Tibial artery (tissue), 4 donors: ENCODE data around the gene PLP2.

Experiments
- DNase-seq, 2 donors: peaks; one replicate each; pipeline ENCODE4 v3.0.0-alpha.2; 2019
- H3K27ac ChIP-seq, 2 donors: fragments of 200-600 bp; sonication (generic) in 1 of 2; 1 replicate in 1 of 2; 2 replicates in 1 of 2; pipeline ENCODE4 v1.5.1; 2018 to 2019; ENCODE audit warnings: mild to moderate bottlenecking in 1 of 2
- H3K27me3 ChIP-seq, 2 donors: fragments of 200-600 bp; sonication (generic) in 1 of 2; one replicate each; pipeline versions ENCODE4 v1.5.1 to v1.6.0; 2016 to 2019
- H3K36me3 ChIP-seq, 3 donors: fragments of 200-600 bp; sonication (generic) in 2 of 3; one replicate each; pipeline ENCODE4 v1.5.1; 2016 to 2019; ENCODE audit warnings: mild to moderate bottlenecking in 2 of 3
- H3K4me1 ChIP-seq, 4 donors: fragments of 200-600 bp; sonication (generic) in 2 of 4; 1 replicate in 3 of 4; 2 replicates in 1 of 4; pipeline ENCODE4 v1.5.1; 2016 to 2019
- H3K4me3 ChIP-seq, 2 donors: fragments of 200-600 bp; sonication (generic) in 1 of 2; 1 replicate in 1 of 2; 2 replicates in 1 of 2; pipeline ENCODE4 v1.5.1; 2018 to 2019; ENCODE audit warnings: mild to moderate bottlenecking in 2 of 2
- H3K9me3 ChIP-seq, 3 donors: fragments of 200-600 bp; sonication (generic) in 1 of 3; one replicate each; pipeline ENCODE4 v1.5.1; 2016 to 2019
- intact Hi-C: fragments of 100-400 bp; cut with DNase I; formaldehyde crosslinking; loops from one replicate; pipeline ENCODE4 v1.15.0; 2023; ENCODE audit warnings: low total_unique reads
- TF ChIP-seq, protein P1 (sequence below), 2 experiments: fragments of 200-600 bp in 1 of 2; fragments of 450-650 bp in 1 of 2; IDR thresholded peaks; one replicate each; pipeline ENCODE4 v1.5.1; 2017 to 2019; ENCODE audit warnings: antibody characterized with exemption in 2 of 2, mild to moderate bottlenecking in 1 of 2, moderate library complexity in 1 of 2

Gene PLP2

DNA sequence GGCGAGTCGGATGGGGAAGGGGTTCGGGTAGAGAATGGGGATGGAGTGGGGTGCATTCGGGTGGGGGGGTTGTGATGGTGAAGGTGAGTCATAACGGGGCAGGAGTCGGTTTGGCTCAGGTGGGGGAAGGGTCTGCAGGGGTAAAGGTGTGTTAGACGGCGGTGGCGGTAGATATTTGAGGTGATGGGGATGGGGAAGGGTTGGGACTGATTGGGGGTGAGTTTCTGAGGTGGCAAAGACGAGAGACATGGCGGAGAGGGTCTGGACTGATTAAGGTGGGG is 27.6 kb downstream of the PLP2 start:
- DNase-seq, result no peak
- intact Hi-C loops, result no loop called here
- H3K27me3 ChIP-seq, result no peaks in the 10 kb centered on the region
- TF ChIP-seq, protein P1, sequence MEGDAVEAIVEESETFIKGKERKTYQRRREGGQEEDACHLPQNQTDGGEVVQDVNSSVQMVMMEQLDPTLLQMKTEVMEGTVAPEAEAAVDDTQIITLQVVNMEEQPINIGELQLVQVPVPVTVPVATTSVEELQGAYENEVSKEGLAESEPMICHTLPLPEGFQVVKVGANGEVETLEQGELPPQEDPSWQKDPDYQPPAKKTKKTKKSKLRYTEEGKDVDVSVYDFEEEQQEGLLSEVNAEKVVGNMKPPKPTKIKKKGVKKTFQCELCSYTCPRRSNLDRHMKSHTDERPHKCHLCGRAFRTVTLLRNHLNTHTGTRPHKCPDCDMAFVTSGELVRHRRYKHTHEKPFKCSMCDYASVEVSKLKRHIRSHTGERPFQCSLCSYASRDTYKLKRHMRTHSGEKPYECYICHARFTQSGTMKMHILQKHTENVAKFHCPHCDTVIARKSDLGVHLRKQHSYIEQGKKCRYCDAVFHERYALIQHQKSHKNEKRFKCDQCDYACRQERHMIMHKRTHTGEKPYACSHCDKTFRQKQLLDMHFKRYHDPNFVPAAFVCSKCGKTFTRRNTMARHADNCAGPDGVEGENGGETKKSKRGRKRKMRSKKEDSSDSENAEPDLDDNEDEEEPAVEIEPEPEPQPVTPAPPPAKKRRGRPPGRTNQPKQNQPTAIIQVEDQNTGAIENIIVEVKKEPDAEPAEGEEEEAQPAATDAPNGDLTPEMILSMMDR (IDR thresholded peaks at IDR 0.05), result no peak
- peaks cover 0 to 15% (median 8%) of the 10 kb centered on the region in 4 donors for H3K4me1 ChIP-seq
- peak overlapping the region in 1 of 2 donors; percentile 50 for H3K4me3 ChIP-seq
- peak overlapping the region in 1 of 2 donors; percentile 61 for H3K27ac ChIP-seq
- H3K9me3 ChIP-seq, result no peaks in the 10 kb centered on the region
- no peaks in the 10 kb centered on the region for H3K36me3 ChIP-seq

DNA sequence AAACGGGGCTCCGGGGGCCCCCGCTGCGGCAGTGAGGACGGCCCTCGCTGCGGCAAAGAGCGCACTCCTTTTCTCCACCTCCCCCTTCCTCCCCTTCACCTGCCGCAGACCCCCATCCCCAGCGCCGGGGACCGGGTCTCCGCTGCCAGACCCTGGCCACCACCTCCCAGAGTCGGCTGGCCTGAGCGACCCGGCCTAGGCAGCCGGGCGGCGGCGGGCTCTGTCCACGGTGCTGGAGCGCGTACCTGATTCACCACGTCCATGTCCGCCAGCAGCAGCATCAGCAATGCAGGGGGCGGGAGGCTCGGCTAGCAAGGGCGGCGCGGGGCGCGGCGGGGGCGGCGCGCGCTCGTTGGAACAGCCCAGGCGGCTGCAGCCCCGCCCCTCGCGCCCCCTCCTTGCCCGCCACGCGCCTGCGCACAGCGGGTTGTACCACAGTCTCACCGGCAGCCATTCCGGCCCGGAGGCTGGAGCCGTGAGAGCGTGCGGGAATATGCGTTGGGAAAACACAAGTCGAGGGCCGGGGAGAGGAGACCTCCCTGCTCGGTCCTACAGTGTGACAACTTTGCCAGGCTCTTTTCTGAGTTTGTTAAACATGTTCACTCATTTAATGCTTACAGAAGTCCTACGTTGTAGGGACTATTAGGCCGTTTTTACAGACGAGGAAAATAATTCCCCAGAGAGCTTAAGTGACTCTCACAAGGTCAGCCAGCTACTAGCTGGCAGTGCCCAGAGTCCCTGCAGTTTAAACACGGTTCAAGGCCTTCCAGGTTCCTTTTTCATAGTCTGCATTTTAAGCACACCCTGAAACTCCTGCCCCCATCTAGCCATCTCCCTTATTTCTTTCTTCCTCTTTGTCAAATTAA is 28.4 kb downstream of the PLP2 start, which contains the start of gene SYP:
Gene SYP, minus strand, starts transcription at position 288 of the 866 bp plus-strand sequence. Its CDS starts 7 bp downstream, at position 281.
- peak; percentile 89 to 92 for DNase-seq
- Histone ChIP-seq H3K27ac (peak within 1 kb of the TSS; percentile 66 to 77), H3K36me3 (no peaks in the 10 kb centered on the region), H3K4me3 (peak within 1 kb of the TSS; percentile 46 to 50), H3K4me1 (peaks cover 0 to 15% (median 8%) of the 10 kb centered on the region in 4 donors), H3K9me3 (no peaks in the 10 kb centered on the region), H3K27me3 (no peaks in the 10 kb centered on the region)
- intact Hi-C loops, result no loop called here
- TF ChIP-seq, protein P1 (IDR thresholded peaks at IDR 0.05), result no peak

DNA sequence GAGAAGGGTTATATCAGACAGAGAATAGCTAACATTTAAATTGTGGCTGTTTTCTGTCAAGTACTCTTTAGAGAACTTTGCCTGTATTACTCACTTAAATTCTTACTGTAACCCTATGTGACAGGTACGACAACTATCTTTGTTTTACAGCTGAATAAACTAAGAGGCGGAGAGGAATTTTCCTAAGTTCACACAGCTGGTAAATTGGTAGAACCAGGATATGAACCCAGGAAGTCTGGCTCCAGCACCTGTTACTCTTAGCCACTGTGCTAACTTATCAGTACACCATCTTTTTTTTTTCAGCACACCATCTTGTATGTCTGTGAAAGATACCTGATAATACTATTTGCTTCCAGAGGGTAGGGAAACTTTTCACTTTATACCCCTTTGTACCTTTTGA is 30.3 kb downstream of the PLP2 start:
- H3K4me1 ChIP-seq, result peaks cover 0 to 15% (median 8%) of the 10 kb centered on the region in 4 donors
- TF ChIP-seq, protein P1 (IDR thresholded peaks at IDR 0.05), result no peak
- no peaks in the 10 kb centered on the region for H3K27me3 ChIP-seq
- H3K36me3 ChIP-seq, result no peaks in the 10 kb centered on the region
- intact Hi-C loops, result no loop called here
- H3K9me3 ChIP-seq, result no peaks in the 10 kb centered on the region
- no peak overlapping the region for H3K27ac ChIP-seq
- no peak for DNase-seq
- no peak overlapping the region for H3K4me3 ChIP-seq

DNA sequence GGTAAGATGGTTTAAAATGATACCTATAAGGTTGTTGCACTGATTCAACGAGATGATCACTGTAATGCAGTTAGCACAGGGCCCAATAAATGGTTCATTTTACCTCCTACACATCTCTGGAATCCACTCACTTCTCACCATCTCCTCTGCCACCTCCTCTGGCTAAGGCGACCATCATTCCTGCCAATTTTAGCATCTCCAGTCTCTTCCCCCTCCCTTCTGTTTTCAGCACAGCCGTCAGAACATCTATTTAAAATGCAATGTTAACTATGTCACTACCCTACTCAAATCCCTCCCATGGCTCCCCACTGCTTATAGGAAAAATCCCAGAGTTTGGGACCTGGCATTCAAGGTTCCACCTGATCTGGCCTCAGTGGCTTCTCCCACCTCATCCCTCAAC is 31.8 kb downstream of the PLP2 start:
- intact Hi-C loops, result no loop called here
- Histone ChIP-seq H3K36me3 (no peaks in the 10 kb centered on the region), H3K27ac (no peak overlapping the region), H3K9me3 (no peaks in the 10 kb centered on the region), H3K4me1 (peaks cover 0 to 15% (median 8%) of the 10 kb centered on the region in 4 donors), H3K27me3 (no peaks in the 10 kb centered on the region), H3K4me3 (no peak overlapping the region)
- TF ChIP-seq, protein P1 (IDR thresholded peaks at IDR 0.05), result no peak
- no peak for DNase-seq

DNA sequence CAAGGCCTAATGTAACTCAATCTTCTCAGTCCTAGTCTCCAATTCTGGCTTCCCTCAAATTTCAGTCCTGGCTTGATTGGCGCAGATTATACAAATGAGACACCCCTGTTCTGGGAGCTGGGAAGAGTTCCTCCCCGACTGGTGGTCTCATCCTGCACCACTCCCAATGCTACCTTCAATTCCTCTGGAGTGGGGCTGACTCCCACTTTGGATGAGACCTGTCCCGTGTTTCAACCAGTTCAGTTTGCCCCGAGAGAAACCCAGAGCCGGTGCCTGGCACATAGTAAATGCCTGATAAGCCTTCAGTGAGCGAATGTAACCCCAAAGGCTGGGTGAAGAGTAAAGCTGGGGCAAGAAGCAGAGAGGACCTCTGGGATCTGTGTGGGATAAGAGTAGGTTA is 32.3 kb downstream of the PLP2 start:
- intact Hi-C loops, result no loop called here
- H3K36me3 ChIP-seq, result no peaks in the 10 kb centered on the region
- no peaks in the 10 kb centered on the region for H3K9me3 ChIP-seq
- no peaks in the 10 kb centered on the region for H3K27me3 ChIP-seq
- no peak overlapping the region for H3K27ac ChIP-seq
- H3K4me3 ChIP-seq, result no peak overlapping the region
- no peak for DNase-seq
- peaks cover 0 to 15% (median 8%) of the 10 kb centered on the region in 4 donors for H3K4me1 ChIP-seq
- TF ChIP-seq, protein P1 (IDR thresholded peaks at IDR 0.05), result no peak
